ENCODE results near the gene INPP4A.

Gene INPP4A

GRCh38 chr2:98643496-98644100, 198.9 kb downstream of the INPP4A start:
- no peak for DNase-seq (ENCODE audit: low spot score)

Data from ecto neural progenitor cell (in vitro differentiated cells).